ENCODE results near the gene PDE11A.
"Not testable (repeated sequence)": the region's sequence is repeated elsewhere in the genome, so short reads cannot be mapped to it uniquely, and the experiment has no call there.

The PDE11A gene

DNA sequence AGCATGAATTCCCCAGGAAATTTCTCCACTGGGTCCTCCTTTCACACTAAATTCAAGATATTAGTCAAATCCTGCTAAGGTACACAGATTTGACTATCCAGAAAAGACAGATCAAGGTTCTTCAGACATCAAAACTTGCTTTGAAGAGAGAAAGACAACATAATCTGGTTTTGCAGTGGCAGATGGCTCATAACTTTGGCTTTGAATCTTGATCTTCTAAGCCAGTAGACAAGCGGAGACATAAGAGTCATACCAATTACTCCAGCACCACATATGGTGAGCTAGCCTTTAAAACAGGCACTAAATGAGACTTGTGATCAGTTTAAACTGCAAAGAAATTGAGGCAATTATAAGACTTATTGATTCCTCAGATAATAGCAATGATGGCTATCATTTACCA lies 29.3 kb downstream of the PDE11A start:
- H3K27ac ChIP-seq (ENCODE audit: low read length) = no peak overlapping the region
- H4K20me1 ChIP-seq (ENCODE audit: insufficient read depth, low read length) = no peaks in the 10 kb centered on the region
- peaks cover 3% of the 10 kb centered on the region for H3K27me3 ChIP-seq (ENCODE audit: insufficient read depth, low read length, poor library complexity)
- H3K4me3 ChIP-seq (ENCODE audit: low read depth in 1 of 2, low read length in 2 of 2) = no peak overlapping the region
- DNase-seq = no peak
- no peaks in the 10 kb centered on the region for H3K79me2 ChIP-seq (ENCODE audit: insufficient read depth, low read length)
- H3K9me3 ChIP-seq (ENCODE audit: insufficient read depth, low read length, severe bottlenecking) = no peaks in the 10 kb centered on the region
- no peak overlapping the region for H3K9ac ChIP-seq (ENCODE audit: low read depth, low read length)
- H3K4me1 ChIP-seq (ENCODE audit: insufficient read depth, low read length) = no peaks in the 10 kb centered on the region
- no peak for TF ChIP-seq CTCF (IDR thresholded peaks at IDR 0.05; ENCODE audit: borderline replicate concordance, extremely low read depth, low read length, poor library complexity, severe bottlenecking)
- no peak for TF ChIP-seq EZH2 (IDR thresholded peaks at IDR 0.05; ENCODE audit: borderline replicate concordance, low read depth, low read length, severe bottlenecking)
- ATAC-seq (ENCODE audit: insufficient read depth, low read depth) = no peak
- no peak overlapping the region for H2AFZ ChIP-seq (ENCODE audit: low read depth, low read length)
- no peaks in the 10 kb centered on the region for H3K36me3 ChIP-seq (ENCODE audit: insufficient read depth, low read length)
- no peak overlapping the region for H3K4me2 ChIP-seq (ENCODE audit: insufficient read depth, low read length)

GRCh38 chr2:178033583-178033982 lies 39.0 kb downstream of the PDE11A start:
- not testable (repeated sequence) for H3K4me1 ChIP-seq (ENCODE audit: insufficient read depth, low read length); H3K27me3 ChIP-seq (ENCODE audit: insufficient read depth, low read length, poor library complexity); H3K36me3 ChIP-seq (ENCODE audit: insufficient read depth, low read length); DNase-seq; ATAC-seq (ENCODE audit: insufficient read depth, low read depth); H3K9ac ChIP-seq (ENCODE audit: low read depth, low read length); H3K4me3 ChIP-seq (ENCODE audit: low read depth in 1 of 2, low read length in 2 of 2); H3K9me3 ChIP-seq (ENCODE audit: insufficient read depth, low read length, severe bottlenecking); H2AFZ ChIP-seq (ENCODE audit: low read depth, low read length); H3K79me2 ChIP-seq (ENCODE audit: insufficient read depth, low read length); H3K4me2 ChIP-seq (ENCODE audit: insufficient read depth, low read length); H3K27ac ChIP-seq (ENCODE audit: low read length); H4K20me1 ChIP-seq (ENCODE audit: insufficient read depth, low read length)

DNA sequence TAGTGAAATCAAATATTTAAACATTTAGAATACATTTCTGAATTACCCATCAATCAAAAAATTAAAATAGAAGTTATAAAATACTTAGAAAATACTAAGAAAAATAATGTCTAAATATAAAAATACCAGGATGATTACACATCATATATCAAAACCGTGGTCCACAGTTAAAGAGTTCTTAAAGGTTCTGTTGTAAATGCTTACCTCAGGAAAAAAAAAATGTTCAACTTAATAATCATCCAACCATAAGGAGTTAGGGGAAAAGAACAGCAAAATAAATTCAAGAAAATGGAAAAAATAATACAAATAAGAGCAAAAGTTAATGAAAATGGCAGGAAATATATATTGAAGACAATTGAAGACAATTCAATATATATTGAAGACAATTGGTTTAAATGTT lies 43.2 kb downstream of the PDE11A start:
- peaks cover 4% of the 10 kb centered on the region for H3K27me3 ChIP-seq (ENCODE audit: insufficient read depth, low read length, poor library complexity)
- no peak for DNase-seq
- no peak for ATAC-seq (ENCODE audit: insufficient read depth, low read depth)
- H3K27ac ChIP-seq (ENCODE audit: low read length) = no peak overlapping the region
- H4K20me1 ChIP-seq (ENCODE audit: insufficient read depth, low read length) = no peaks in the 10 kb centered on the region
- no peak overlapping the region for H3K4me2 ChIP-seq (ENCODE audit: insufficient read depth, low read length)
- no peak overlapping the region for H2AFZ ChIP-seq (ENCODE audit: low read depth, low read length)
- no peak overlapping the region for H3K4me3 ChIP-seq (ENCODE audit: low read depth in 1 of 2, low read length in 2 of 2)
- no peaks in the 10 kb centered on the region for H3K79me2 ChIP-seq (ENCODE audit: insufficient read depth, low read length)
- no peaks in the 10 kb centered on the region for H3K4me1 ChIP-seq (ENCODE audit: insufficient read depth, low read length)
- no peaks in the 10 kb centered on the region for H3K36me3 ChIP-seq (ENCODE audit: insufficient read depth, low read length)
- H3K9ac ChIP-seq (ENCODE audit: low read depth, low read length) = no peak overlapping the region
- TF ChIP-seq CTCF (IDR thresholded peaks at IDR 0.05; ENCODE audit: borderline replicate concordance, extremely low read depth, low read length, poor library complexity, severe bottlenecking) (no peak), EZH2 (IDR thresholded peaks at IDR 0.05; ENCODE audit: borderline replicate concordance, low read depth, low read length, severe bottlenecking) (no peak)
- H3K9me3 ChIP-seq (ENCODE audit: insufficient read depth, low read length, severe bottlenecking) = no peaks in the 10 kb centered on the region

- H3K4me3 ChIP-seq (ENCODE audit: low read depth in 1 of 2, low read length in 2 of 2) = no peak overlapping the region
- no peaks in the 10 kb centered on the region for H3K79me2 ChIP-seq (ENCODE audit: insufficient read depth, low read length)
- no peaks in the 10 kb centered on the region for H3K36me3 ChIP-seq (ENCODE audit: insufficient read depth, low read length)
- no peaks in the 10 kb centered on the region for H3K4me1 ChIP-seq (ENCODE audit: insufficient read depth, low read length)
- ATAC-seq (ENCODE audit: insufficient read depth, low read depth) (no peak), DNase-seq (no peak)
- H3K9me3 ChIP-seq (ENCODE audit: insufficient read depth, low read length, severe bottlenecking) = no peaks in the 10 kb centered on the region
- no peak overlapping the region for H3K4me2 ChIP-seq (ENCODE audit: insufficient read depth, low read length)
- TF ChIP-seq CTCF (IDR thresholded peaks at IDR 0.05; ENCODE audit: borderline replicate concordance, extremely low read depth, low read length, poor library complexity, severe bottlenecking) = no peak
- TF ChIP-seq EZH2 (IDR thresholded peaks at IDR 0.05; ENCODE audit: borderline replicate concordance, low read depth, low read length, severe bottlenecking) = no peak
- no peaks in the 10 kb centered on the region for H4K20me1 ChIP-seq (ENCODE audit: insufficient read depth, low read length)
- peaks cover 4% of the 10 kb centered on the region for H3K27me3 ChIP-seq (ENCODE audit: insufficient read depth, low read length, poor library complexity)
- H2AFZ ChIP-seq (ENCODE audit: low read depth, low read length) = no peak overlapping the region
- H3K27ac ChIP-seq (ENCODE audit: low read length) = no peak overlapping the region
- no peak overlapping the region for H3K9ac ChIP-seq (ENCODE audit: low read depth, low read length)
Observed at GRCh38 chr2:178025551-178026185, 46.9 kb downstream of the PDE11A start.

Measured in DND-41 (cell line).